Measurements from ENCODE around the gene RHCE. TPM values are rescaled to one million over a fixed set of nuclear protein-coding genes. Genes with fewer than 3 reads are reported as not detected.
A peak's percentile ranks its signal among the peaks of the same experiment; 100 is the strongest.

The RHCE gene
- total and polyA plus RNA-seq, 12 donors = 0.59 to 4.0 (median 1.1) TPM; not detected in 5

- Histone ChIP-seq H3K36me3 (replicated peaks in 1 of 2) (peaks cover 0 to 40% of the 10 kb centered on the region in 2 donors), H3K4me3 (no peak overlapping the region), H3K4me1 (replicated peaks in 1 of 2) (peaks cover 2 to 12% of the 10 kb centered on the region in 2 donors), H3K9me3 (replicated peaks in 1 of 3) (no peaks in the 10 kb centered on the region), H3K27me3 (no peaks in the 10 kb centered on the region), H3K27ac (peak overlapping the region in 3 of 5 donors; percentile 36 to 74 (median 58))
- TF ChIP-seq CTCF (IDR thresholded peaks at IDR 0.05) (no peak), POLR2A (IDR thresholded peaks at IDR 0.05) (no peak)
- 76 to 86% (median 80%) methylated on average over 2 of the region's 2 CpGs for WGBS, 4 donors
- DNase-seq = no peak
- intact Hi-C loops (cut with DNase I) = no loop called here
These were observed 58.7 kb downstream of the RHCE start for GRCh38 chr1:25361901-25362300.

DNA sequence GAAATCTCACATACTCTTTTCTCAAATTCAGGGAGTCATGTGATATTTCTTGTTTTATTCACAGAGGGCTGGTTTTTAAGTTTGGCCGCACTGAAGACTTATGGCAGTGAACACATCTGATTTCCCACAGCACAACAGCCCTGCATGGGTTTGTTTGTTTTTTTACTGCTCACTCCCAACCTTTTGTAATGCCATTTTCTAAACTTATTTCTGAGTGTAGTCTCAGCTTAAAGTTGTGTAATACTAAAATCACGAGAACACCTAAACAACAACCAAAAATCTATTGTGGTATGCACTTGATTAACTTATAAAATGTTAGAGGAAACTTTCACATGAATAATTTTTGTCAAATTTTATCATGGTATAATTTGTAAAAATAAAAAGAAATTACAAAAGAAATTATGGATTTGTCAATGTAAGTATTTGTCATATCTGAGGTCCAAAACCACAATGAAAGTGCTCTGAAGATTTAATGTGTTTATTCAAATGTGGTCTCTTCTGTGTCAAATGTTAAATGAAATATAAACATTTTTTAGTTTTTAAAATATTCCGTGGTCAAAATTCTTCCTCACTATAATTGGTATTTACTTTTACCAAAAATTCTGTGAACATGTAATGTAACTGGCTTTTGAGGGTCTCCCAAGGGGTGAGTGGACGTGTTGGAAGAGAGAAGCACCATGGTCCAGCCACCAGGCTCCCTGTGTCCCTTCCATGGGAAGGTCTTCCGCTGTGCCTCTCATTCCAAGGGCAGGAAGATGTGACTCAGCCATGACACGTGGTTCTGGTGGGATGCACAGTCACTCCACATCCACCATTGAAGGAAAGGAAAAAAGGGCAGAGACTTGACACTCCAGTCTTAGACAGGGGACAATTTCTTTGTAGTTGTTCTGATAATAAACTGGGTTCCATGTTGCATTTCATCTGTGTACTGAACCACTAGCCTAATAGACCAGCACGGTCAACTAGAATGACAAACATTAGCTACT is 59.7 kb downstream of the RHCE start:
- TF ChIP-seq CTCF (IDR thresholded peaks at IDR 0.05) (no peak), POLR2A (IDR thresholded peaks at IDR 0.05) (peak in 1 of 2 donors; percentile 37)
- H3K4me3 ChIP-seq = no peak overlapping the region
- no peaks in the 10 kb centered on the region for H3K9me3 ChIP-seq (replicated peaks in 1 of 3)
- 74 to 79% (median 76%) methylated on average over 6 to 7 of the region's 7 CpGs for WGBS, 4 donors
- H3K36me3 ChIP-seq (replicated peaks in 1 of 2) = peaks cover 0 to 40% of the 10 kb centered on the region in 2 donors
- H3K27ac ChIP-seq = peak overlapping the region in 3 of 5 donors; percentile 36 to 74 (median 58)
- H3K27me3 ChIP-seq = no peaks in the 10 kb centered on the region
- peaks cover 11 to 18% of the 10 kb centered on the region in 2 donors for H3K4me1 ChIP-seq (replicated peaks in 1 of 2)
- peak in 6 of 7 donors; percentile 51 to 83 (median 67) for DNase-seq
- intact Hi-C loops (cut with DNase I) = no loop called here

- 33 to 52% (median 43%) methylated on average over 1 of the region's 1 CpG for WGBS, 4 donors
- intact Hi-C loops (cut with DNase I) = no loop called here
- Histone ChIP-seq H3K9me3 (replicated peaks in 1 of 3) (no peaks in the 10 kb centered on the region), H3K27ac (peak overlapping the region in 4 of 5 donors; percentile 17 to 68 (median 63)), H3K4me3 (no peak overlapping the region), H3K4me1 (replicated peaks in 1 of 2) (peaks cover 16 to 18% of the 10 kb centered on the region in 2 donors), H3K36me3 (replicated peaks in 1 of 2) (peaks cover 0 to 64% of the 10 kb centered on the region in 2 donors), H3K27me3 (no peaks in the 10 kb centered on the region)
- no peak for TF ChIP-seq CTCF (IDR thresholded peaks at IDR 0.05)
- TF ChIP-seq POLR2A (IDR thresholded peaks at IDR 0.05) = no peak
- no peak for DNase-seq
These were observed 63.8 kb downstream of the RHCE start for GRCh38 chr1:25356848-25357247.

- intact Hi-C loops (cut with DNase I) = no loop called here
- H3K36me3 ChIP-seq (replicated peaks in 1 of 2) = peaks cover 0 to 64% of the 10 kb centered on the region in 2 donors
- TF ChIP-seq CTCF (IDR thresholded peaks at IDR 0.05) (no peak), POLR2A (IDR thresholded peaks at IDR 0.05) (no peak)
- DNase-seq = no peak
- H3K9me3 ChIP-seq (replicated peaks in 1 of 3) = no peaks in the 10 kb centered on the region
- H3K4me3 ChIP-seq = no peak overlapping the region
- H3K27me3 ChIP-seq = no peaks in the 10 kb centered on the region
- peaks cover 16 to 18% of the 10 kb centered on the region in 2 donors for H3K4me1 ChIP-seq (replicated peaks in 1 of 2)
- peak overlapping the region in 4 of 5 donors; percentile 17 to 65 (median 44) for H3K27ac ChIP-seq
These were observed 64.2 kb downstream of the RHCE start for GRCh38 chr1:25356441-25356840.

All from adrenal gland (tissue), 12 donors.